ENCODE results near the gene NELL2.

DNA sequence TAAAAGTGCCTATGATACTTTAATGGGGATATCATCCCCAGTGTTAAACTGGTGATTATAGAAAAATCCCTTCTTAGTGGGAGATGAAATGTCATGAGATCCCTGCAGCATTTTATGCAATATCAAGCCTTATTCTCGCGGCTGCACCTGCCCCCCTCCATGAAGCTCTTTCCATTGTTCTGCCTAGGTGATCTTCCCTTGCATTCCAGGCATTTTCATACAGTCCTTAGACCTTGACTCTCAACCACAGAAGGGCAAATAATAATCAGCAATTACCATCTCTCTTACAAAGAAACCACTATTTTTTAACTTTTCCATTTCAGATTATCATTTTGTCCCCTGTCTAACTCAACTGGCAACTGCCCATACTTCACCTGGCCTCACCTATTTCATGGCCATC lies 352.3 kb downstream of the NELL2 start:
- TF ChIP-seq EZH2 (IDR thresholded peaks at IDR 0.05; ENCODE audit: insufficient read depth, poor library complexity, severe bottlenecking): no peak
- TF ChIP-seq EZH2phosphoT487 (IDR thresholded peaks at IDR 0.05; ENCODE audit: insufficient read depth, low read depth): no peak
